ENCODE measurements around the gene MTCL1. TPM values are rescaled to one million over a fixed set of nuclear protein-coding genes. Genes with fewer than 3 reads are reported as not detected.

MTCL1 gene
- total RNA-seq, 5 donors from 2014 or later (not counting 1 experiment from before 2014, with no cell fraction given), result 0.40 to 0.98 (median 0.83) TPM

DNA sequence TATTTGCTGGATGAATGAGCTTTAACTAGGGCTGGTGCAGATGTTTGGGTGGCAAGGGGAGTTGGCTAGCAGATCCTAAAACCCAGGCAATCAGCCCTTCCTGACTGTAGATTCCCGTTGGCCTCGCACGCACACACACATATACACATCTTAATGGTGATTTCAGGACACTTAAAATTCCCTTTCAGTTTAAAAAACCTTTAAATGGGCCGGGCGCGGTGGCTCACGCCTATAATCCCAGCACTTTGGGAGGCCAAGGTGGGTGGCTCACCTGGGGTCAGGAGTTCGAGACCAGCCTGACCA, 19.5 kb upstream of the MTCL1 start:
- H3K27ac ChIP-seq (ENCODE audit: low read length), result no peak overlapping the region
- Mint-ChIP-seq H3K27ac (no peak overlapping the region), H3K36me3 (no peaks in the 10 kb centered on the region), H3K4me3 (no peak overlapping the region), H3K4me1 (no peaks in the 10 kb centered on the region), H3K27me3 (peaks cover 5 to 11% of the 10 kb centered on the region in 2 donors), H3K9me3 (no peaks in the 10 kb centered on the region)
- POLR2A ChIA-PET, result interaction anchor here in 1 of 2 donors (0.6 kb wide), 1 partner anchor 298 kb away, joined by 3 read pairs; no protein-coding TSS in a partner anchor
- ATAC-seq (replicated peaks in 1 of 4) (no peak), DNase-seq (no peak)
- H3K4me3 ChIP-seq (ENCODE audit: control insufficient read depth in 1 of 2, extremely low read depth in 1 of 2, low read length in 1 of 2), result no peak overlapping the region
- H3K27me3 ChIP-seq (replicated peaks in 1 of 2; ENCODE audit: control insufficient read depth in 2 of 2, extremely low read depth in 1 of 2, insufficient read depth in 2 of 2, low read length in 1 of 2), result peaks cover 0 to 17% of the 10 kb centered on the region in 2 experiments
- H3K36me3 ChIP-seq (ENCODE audit: control insufficient read depth in 2 of 2, extremely low read depth in 1 of 2, insufficient read depth in 1 of 2, low read length in 1 of 2), result no peaks in the 10 kb centered on the region
- no peaks in the 10 kb centered on the region for H3K4me1 ChIP-seq (ENCODE audit: control insufficient read depth in 1 of 2, extremely low read depth in 1 of 2, insufficient read depth in 2 of 2, low read length in 2 of 2)
- H3K9me3 ChIP-seq, result no peaks in the 10 kb centered on the region
- WGBS (ENCODE audit: insufficient coverage), result 91% methylated on average over 6 of the region's 8 CpGs
- CTCF ChIA-PET, result interaction anchor here in 1 of 2 donors (1.6 kb wide), 1 partner anchor 302 kb away, joined by 4 read pairs; no protein-coding TSS in a partner anchor

DNA sequence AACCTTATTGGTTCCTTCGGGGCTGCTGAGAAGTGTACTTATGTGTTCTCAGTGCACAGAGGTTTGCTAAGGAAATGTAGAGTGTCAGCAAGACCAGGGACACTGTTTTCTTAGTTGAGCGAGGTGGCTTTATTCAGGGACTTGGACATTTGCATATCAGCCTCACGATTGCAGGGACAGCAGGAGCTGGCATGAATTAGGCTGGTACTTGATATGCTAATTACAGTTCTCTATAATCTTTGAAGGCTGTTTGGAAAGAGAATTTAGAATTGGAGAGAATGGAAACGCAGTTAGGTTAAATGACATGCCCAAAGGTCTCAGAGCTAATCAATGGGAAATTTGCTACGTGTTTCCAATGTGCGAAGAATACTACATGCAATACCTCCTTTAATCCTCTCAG, 18.7 kb upstream of the MTCL1 start:
- WGBS (ENCODE audit: insufficient coverage), result 60% methylated on average over 3 of the region's 6 CpGs
- ATAC-seq (replicated peaks in 1 of 4), result no peak
- Histone ChIP-seq H3K27ac (ENCODE audit: low read length) (no peak overlapping the region), H3K36me3 (ENCODE audit: control insufficient read depth in 2 of 2, extremely low read depth in 1 of 2, insufficient read depth in 1 of 2, low read length in 1 of 2) (no peaks in the 10 kb centered on the region), H3K4me3 (ENCODE audit: control insufficient read depth in 1 of 2, extremely low read depth in 1 of 2, low read length in 1 of 2) (no peak overlapping the region), H3K27me3 (replicated peaks in 1 of 2; ENCODE audit: control insufficient read depth in 2 of 2, extremely low read depth in 1 of 2, insufficient read depth in 2 of 2, low read length in 1 of 2) (peaks cover 0 to 15% of the 10 kb centered on the region in 2 experiments), H3K9me3 (no peaks in the 10 kb centered on the region), H3K4me1 (ENCODE audit: control insufficient read depth in 1 of 2, extremely low read depth in 1 of 2, insufficient read depth in 2 of 2, low read length in 2 of 2) (no peaks in the 10 kb centered on the region)
- DNase-seq, result no peak
- Mint-ChIP-seq H3K4me3 (no peak overlapping the region), H3K4me1 (no peaks in the 10 kb centered on the region), H3K27ac (no peak overlapping the region), H3K27me3 (peaks cover 5 to 11% of the 10 kb centered on the region in 2 donors), H3K9me3 (no peaks in the 10 kb centered on the region), H3K36me3 (no peaks in the 10 kb centered on the region)
- CTCF ChIA-PET, result interaction anchor here (0.6 to 1.6 kb wide), 3 partner anchors 122 to 301 kb away, joined by 3 to 4 read pairs (median 3); no protein-coding TSS in a partner anchor
- POLR2A ChIA-PET, result interaction anchor here in 1 of 2 donors (0.6 kb wide), 1 partner anchor 34 kb away, joined by 3 read pairs; no protein-coding TSS in a partner anchor

DNA sequence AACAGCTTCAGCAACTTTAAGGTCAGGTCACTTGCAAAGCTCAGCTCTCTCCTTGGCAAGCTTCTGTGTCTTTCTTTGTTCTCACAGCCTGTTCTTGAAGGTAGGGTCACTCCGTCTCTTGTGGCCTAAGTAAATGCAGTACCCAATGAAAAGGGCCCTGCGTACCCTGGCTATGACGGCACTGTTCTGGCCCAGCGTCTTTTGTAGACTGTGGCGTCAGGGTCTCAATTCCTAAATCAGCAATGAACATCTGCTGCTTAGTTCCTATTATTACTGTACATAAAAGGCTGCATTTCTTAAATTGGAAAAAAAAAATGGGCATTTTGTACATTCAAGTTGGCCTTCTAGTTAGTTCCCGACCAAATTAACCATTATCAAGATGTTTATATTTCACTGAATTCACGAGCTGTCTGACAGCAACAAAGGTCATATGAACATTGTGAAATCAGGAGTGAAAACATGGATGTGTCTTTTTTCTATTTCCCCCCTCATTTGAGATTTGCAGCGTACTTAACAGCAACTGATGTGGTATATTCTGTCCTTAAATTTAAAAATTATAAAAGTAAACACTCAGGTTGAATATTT, 17.0 kb upstream of the MTCL1 start:
- POLR2A ChIA-PET, result no interaction called here
- H3K4me3 Mint-ChIP-seq, result no peak overlapping the region
- CTCF ChIA-PET, result interaction anchor here (0.6 to 1.1 kb wide), 4 partner anchors 35 to 375 kb away, joined by 3 to 6 read pairs (median 4); no protein-coding TSS in a partner anchor
- no peaks in the 10 kb centered on the region for H3K36me3 Mint-ChIP-seq
- Histone ChIP-seq H3K9me3 (no peaks in the 10 kb centered on the region), H3K27ac (ENCODE audit: low read length) (no peak overlapping the region), H3K36me3 (ENCODE audit: control insufficient read depth in 2 of 2, extremely low read depth in 1 of 2, insufficient read depth in 1 of 2, low read length in 1 of 2) (no peaks in the 10 kb centered on the region), H3K27me3 (replicated peaks in 1 of 2; ENCODE audit: control insufficient read depth in 2 of 2, extremely low read depth in 1 of 2, insufficient read depth in 2 of 2, low read length in 1 of 2) (peaks cover 0 to 15% of the 10 kb centered on the region in 2 experiments), H3K4me1 (ENCODE audit: control insufficient read depth in 1 of 2, extremely low read depth in 1 of 2, insufficient read depth in 2 of 2, low read length in 2 of 2) (no peaks in the 10 kb centered on the region), H3K4me3 (ENCODE audit: control insufficient read depth in 1 of 2, extremely low read depth in 1 of 2, low read length in 1 of 2) (no peak overlapping the region)
- no peaks in the 10 kb centered on the region for H3K9me3 Mint-ChIP-seq
- no peak for ATAC-seq (replicated peaks in 1 of 4)
- H3K27ac Mint-ChIP-seq, result no peak overlapping the region
- H3K27me3 Mint-ChIP-seq, result peaks cover 5 to 9% of the 10 kb centered on the region in 2 donors
- H3K4me1 Mint-ChIP-seq, result no peaks in the 10 kb centered on the region
- 82% methylated on average over 3 of the region's 8 CpGs for WGBS (ENCODE audit: insufficient coverage)
- no peak for DNase-seq

DNA sequence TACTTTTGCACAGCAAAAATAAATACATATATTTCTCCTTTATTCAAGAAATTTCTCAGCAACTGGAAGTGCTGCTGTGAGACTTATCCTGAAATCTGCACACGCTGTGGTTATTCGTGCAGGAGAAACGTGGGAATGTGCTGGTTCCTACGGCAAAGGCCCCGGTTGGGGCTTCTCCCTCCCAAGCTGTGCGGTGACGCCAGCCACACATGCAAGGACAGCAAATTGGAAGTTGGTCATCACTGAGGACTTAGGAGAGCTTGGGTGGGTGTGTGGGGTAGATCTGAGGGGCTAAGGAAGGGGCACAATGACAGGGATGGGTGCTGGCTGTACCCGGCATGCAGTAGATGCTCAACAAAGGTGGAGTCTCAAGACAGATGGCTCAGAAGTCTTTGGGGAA, 16.5 kb upstream of the MTCL1 start:
- no peak overlapping the region for H3K27ac ChIP-seq (ENCODE audit: low read length)
- H3K27me3 Mint-ChIP-seq, result peaks cover 5 to 9% of the 10 kb centered on the region in 2 donors
- H3K36me3 Mint-ChIP-seq, result no peaks in the 10 kb centered on the region
- no peak overlapping the region for H3K4me3 Mint-ChIP-seq
- H3K36me3 ChIP-seq (ENCODE audit: control insufficient read depth in 2 of 2, extremely low read depth in 1 of 2, insufficient read depth in 1 of 2, low read length in 1 of 2), result no peaks in the 10 kb centered on the region
- H3K27ac Mint-ChIP-seq, result no peak overlapping the region
- ATAC-seq (replicated peaks in 1 of 4), result no peak
- H3K4me3 ChIP-seq (ENCODE audit: control insufficient read depth in 1 of 2, extremely low read depth in 1 of 2, low read length in 1 of 2), result no peak overlapping the region
- peaks cover 0 to 15% of the 10 kb centered on the region in 2 experiments for H3K27me3 ChIP-seq (replicated peaks in 1 of 2; ENCODE audit: control insufficient read depth in 2 of 2, extremely low read depth in 1 of 2, insufficient read depth in 2 of 2, low read length in 1 of 2)
- DNase-seq, result no peak
- CTCF ChIA-PET, result interaction anchor here in 1 of 2 donors (0.6 to 1.1 kb wide), 2 partner anchors 9 to 299 kb away, joined by 4 to 7 read pairs; no protein-coding TSS in a partner anchor
- H3K9me3 Mint-ChIP-seq, result no peaks in the 10 kb centered on the region
- no peaks in the 10 kb centered on the region for H3K4me1 ChIP-seq (ENCODE audit: control insufficient read depth in 1 of 2, extremely low read depth in 1 of 2, insufficient read depth in 2 of 2, low read length in 2 of 2)
- WGBS (ENCODE audit: insufficient coverage), result 93% methylated on average over 8 of the region's 8 CpGs
- POLR2A ChIA-PET, result no interaction called here
- H3K9me3 ChIP-seq, result no peaks in the 10 kb centered on the region
- no peaks in the 10 kb centered on the region for H3K4me1 Mint-ChIP-seq

DNA sequence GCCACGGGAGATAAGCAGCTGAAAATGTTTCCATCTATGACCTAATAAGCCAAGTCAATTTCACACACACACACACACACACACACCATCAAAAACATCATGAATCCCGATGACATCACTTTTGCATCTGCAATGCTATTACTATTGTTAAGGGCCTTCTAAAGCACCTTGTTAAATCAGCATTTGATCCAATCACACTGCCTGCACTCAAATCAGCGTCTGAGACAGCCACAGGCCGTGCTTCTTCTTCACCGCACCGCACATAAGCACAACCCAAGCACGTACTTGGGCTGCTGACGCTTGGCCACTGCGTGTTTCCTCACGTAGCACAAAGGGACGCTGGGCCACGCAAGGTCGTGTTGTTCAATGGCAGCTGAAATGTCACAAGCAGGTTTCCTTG, 15.8 kb upstream of the MTCL1 start:
- WGBS (ENCODE audit: insufficient coverage), result 90% methylated on average over 12 of the region's 13 CpGs
- H3K27me3 Mint-ChIP-seq, result peaks cover 5 to 9% of the 10 kb centered on the region in 2 donors
- ATAC-seq (replicated peaks in 1 of 4) (no peak), DNase-seq (no peak)
- H3K4me1 Mint-ChIP-seq, result no peaks in the 10 kb centered on the region
- Histone ChIP-seq H3K4me3 (ENCODE audit: control insufficient read depth in 1 of 2, extremely low read depth in 1 of 2, low read length in 1 of 2) (no peak overlapping the region), H3K36me3 (ENCODE audit: control insufficient read depth in 2 of 2, extremely low read depth in 1 of 2, insufficient read depth in 1 of 2, low read length in 1 of 2) (no peaks in the 10 kb centered on the region), H3K9me3 (no peaks in the 10 kb centered on the region), H3K4me1 (ENCODE audit: control insufficient read depth in 1 of 2, extremely low read depth in 1 of 2, insufficient read depth in 2 of 2, low read length in 2 of 2) (no peaks in the 10 kb centered on the region), H3K27ac (ENCODE audit: low read length) (no peak overlapping the region), H3K27me3 (replicated peaks in 1 of 2; ENCODE audit: control insufficient read depth in 2 of 2, extremely low read depth in 1 of 2, insufficient read depth in 2 of 2, low read length in 1 of 2) (peaks cover 0 to 17% of the 10 kb centered on the region in 2 experiments)
- ChIA-PET CTCF (no interaction called here), POLR2A (no interaction called here)
- no peaks in the 10 kb centered on the region for H3K9me3 Mint-ChIP-seq
- no peak overlapping the region for H3K27ac Mint-ChIP-seq
- H3K4me3 Mint-ChIP-seq, result no peak overlapping the region
- no peaks in the 10 kb centered on the region for H3K36me3 Mint-ChIP-seq

DNA sequence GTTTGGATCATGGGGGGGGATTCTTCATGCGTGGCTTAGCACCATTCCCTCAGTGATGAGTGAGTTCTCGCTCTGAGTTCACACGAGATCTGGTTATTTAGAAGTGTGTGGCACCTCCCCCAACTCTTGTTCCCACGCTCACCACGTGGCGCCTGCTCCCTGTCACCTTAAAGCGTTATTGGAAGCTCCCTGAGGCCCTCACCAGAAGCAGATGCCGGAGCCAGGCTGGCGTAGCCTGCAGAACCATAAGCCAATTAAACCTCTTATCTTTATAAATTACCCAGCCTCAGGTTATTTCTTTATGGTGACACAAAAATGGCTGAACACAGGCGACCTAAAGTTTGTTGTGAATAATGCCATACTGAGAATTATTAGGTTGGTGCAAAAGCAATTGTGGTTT, 10.5 kb upstream of the MTCL1 start:
- no peak for ATAC-seq (replicated peaks in 1 of 4)
- no peak overlapping the region for H3K4me3 Mint-ChIP-seq
- no peak overlapping the region for H3K4me3 ChIP-seq (ENCODE audit: control insufficient read depth in 1 of 2, extremely low read depth in 1 of 2, low read length in 1 of 2)
- peaks cover 11 to 12% of the 10 kb centered on the region in 2 donors for H3K27me3 Mint-ChIP-seq
- H3K9me3 ChIP-seq, result no peaks in the 10 kb centered on the region
- POLR2A ChIA-PET, result no interaction called here
- peaks cover 0 to 1% (median 0%) of the 10 kb centered on the region in 3 donors for H3K4me1 Mint-ChIP-seq
- H3K9me3 Mint-ChIP-seq, result no peaks in the 10 kb centered on the region
- H3K27ac ChIP-seq (ENCODE audit: low read length), result no peak overlapping the region
- 54% methylated on average over 7 of the region's 10 CpGs for WGBS (ENCODE audit: insufficient coverage)
- H3K27me3 ChIP-seq (replicated peaks in 1 of 2; ENCODE audit: control insufficient read depth in 2 of 2, extremely low read depth in 1 of 2, insufficient read depth in 2 of 2, low read length in 1 of 2), result peaks cover 0 to 17% of the 10 kb centered on the region in 2 experiments
- CTCF ChIA-PET, result interaction anchor here (0.6 to 2.5 kb wide), 5 partner anchors 10 to 293 kb away, joined by 3 to 24 read pairs (median 3); no protein-coding TSS in a partner anchor
- DNase-seq, result no peak
- H3K27ac Mint-ChIP-seq, result no peak overlapping the region
- H3K36me3 Mint-ChIP-seq, result no peaks in the 10 kb centered on the region
- no peaks in the 10 kb centered on the region for H3K4me1 ChIP-seq (ENCODE audit: control insufficient read depth in 1 of 2, extremely low read depth in 1 of 2, insufficient read depth in 2 of 2, low read length in 2 of 2)
- H3K36me3 ChIP-seq (ENCODE audit: control insufficient read depth in 2 of 2, extremely low read depth in 1 of 2, insufficient read depth in 1 of 2, low read length in 1 of 2), result no peaks in the 10 kb centered on the region

All from T-cell (primary cell).